Adrenal gland (tissue), 12 donors: ENCODE results near the gene CCNY. TPM values are rescaled to one million over a fixed set of nuclear protein-coding genes. Genes with fewer than 3 reads are reported as not detected.

Source experiments
- DNase-seq, 7 donors: peaks; one replicate each; pipeline ENCODE4 v3.0.0-alpha.2; 2019 to 2020
- H3K27ac ChIP-seq, 5 donors: fragments of 200-600 bp; sonication (generic) in 4 of 5; 1 replicate in 3 of 5; 2 replicates in 2 of 5; pipeline versions ENCODE4 v1.5.1 to v1.8.0; 2016 to 2020; ENCODE audit warnings: mild to moderate bottlenecking in 1 of 5
- H3K27me3 ChIP-seq: fragments of 200-600 bp; 2 replicates; pipeline ENCODE4 v1.8.0; 2021
- H3K36me3 ChIP-seq, 2 donors: fragments of 200-600 bp; replicated peaks in 1 of 2; 1 replicate in 1 of 2; 2 replicates in 1 of 2; pipeline versions ENCODE4 v1.5.1 to v1.8.0; 2018 to 2022
- H3K4me1 ChIP-seq, 2 donors: fragments of 200-600 bp; replicated peaks in 1 of 2; 1 replicate in 1 of 2; 2 replicates in 1 of 2; pipeline versions ENCODE4 v1.5.1 to v1.8.0; 2018 to 2021
- H3K4me3 ChIP-seq, 4 donors: fragments of 200-600 bp; sonication (generic) in 3 of 4; one replicate each; pipeline ENCODE4 v1.5.1; 2016 to 2018
- H3K9me3 ChIP-seq, 3 donors: fragments of 200-600 bp; sonication (generic) in 1 of 3; replicated peaks in 1 of 3; 1 replicate in 2 of 3; 2 replicates in 1 of 3; pipeline versions ENCODE4 v1.5.1 to v1.8.0; 2016 to 2021
- POLR2A ChIP-seq, 2 donors: fragments of 450-650 bp; IDR thresholded peaks; one replicate each; pipeline ENCODE4 v1.6.1; 2017; ENCODE audit warnings: antibody characterized with exemption in 2 of 2, mild to moderate bottlenecking in 2 of 2, moderate library complexity in 1 of 2
- WGBS, 4 donors: extraction: QIAGEN DNeasy Blood & Tissue Kit in 2 of 4; methylation state at CpG; one replicate each; pipeline versions ENCODE4 v1.1.5 to v1.1.7; 2013 to 2017; 5-methylcytosine and 5-hydroxymethylcytosine counted together
- intact Hi-C, 2 donors: fragments of 100-400 bp; cut with DNase I; formaldehyde crosslinking; loops; one replicate each; pipeline versions ENCODE4 v1.14.1 to v1.15.0; 2022 to 2023
- polyA plus RNA-seq, 3 donors: library from polyadenylated mRNA; stranded (reverse); fragments of 200-250 nt in 2 of 3; fragments of 350-450 nt in 1 of 3; fragmentation: Illumina TruSeq in 1 of 3; extraction: RNeasy Lipid Tissue Mini Kit (QIAGEN cat#74804) in 1 of 3; gene quantifications; one replicate each; pipeline ENCODE4 v1.2.3, GENCODE V29; 2013 to 2014
- total RNA-seq, 9 donors: library from RNA; depleted of rRNA in 4 of 9; stranded (reverse); fragments of >200 nt in 4 of 9; fragments of 120-200 nt in 1 of 9; fragmentation: NEBNext Ultra II Directional in 1 of 9; extraction: Animal tissue kit (Norgen Biotek cat#: 25700) in 1 of 9; gene quantifications; one replicate each; pipeline versions ENCODE4 v1.1.0 to v1.2.4, GENCODE V29; 2013 to 2023
- TF ChIP-seq, protein P1 (sequence below), 6 experiments: fragments of 450-650 bp in 4 of 6; fragments of 200-600 bp in 2 of 6; sonication (generic) in 1 of 6; IDR thresholded peaks; 1 replicate in 5 of 6; 2 replicates in 1 of 6; pipeline versions ENCODE4 v1.5.1 to v1.8.0; 2016 to 2021; ENCODE audit warnings: antibody characterized with exemption in 6 of 6, mild to moderate bottlenecking in 2 of 6, moderate library complexity in 1 of 6
- donor health status: healthy with polysubstance abuse.
- donor health status: Bipolar disorder and iron deficiency.
- donor health status: DM: yes; HTN: yes; CAD: no.
- donor health status: DM: no; HTN: no; CAD: no.
- donor health status: DM: no; HTN: no; CAD: no.
- donor health status: DM: yes; HTN: yes; CAD: no.

CCNY gene
- total and polyA plus RNA-seq, 12 donors = 18.3 to 87.0 (median 45.2) TPM

DNA sequence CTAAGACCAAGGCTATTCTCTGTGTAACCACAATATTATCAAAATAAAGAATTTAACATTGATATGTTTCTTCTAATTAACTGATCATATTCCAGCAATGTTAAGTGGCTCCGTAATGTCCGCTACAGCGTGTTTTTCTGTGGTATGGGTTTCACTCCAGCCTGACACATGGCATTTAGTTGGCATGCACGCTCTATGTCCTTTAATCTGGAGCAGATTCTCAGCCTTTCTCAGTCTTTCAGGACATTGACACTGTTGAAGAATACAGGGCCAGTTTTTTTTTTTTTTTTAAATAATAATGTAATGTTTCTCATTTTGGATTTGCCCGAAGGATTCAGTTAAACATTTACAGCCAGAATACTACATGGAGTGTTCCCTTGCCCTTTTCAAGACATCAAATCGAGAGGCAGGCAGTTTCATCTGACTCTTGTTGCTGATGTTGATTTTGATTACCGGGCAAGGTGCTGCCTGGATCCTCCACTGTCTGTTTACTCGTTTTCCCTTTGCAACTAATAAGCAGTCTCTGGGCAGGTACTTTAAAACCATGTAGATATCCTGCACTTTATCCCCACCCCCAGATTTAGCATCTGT is 171.3 kb downstream of the CCNY start:
- Histone ChIP-seq H3K27me3 (no peaks in the 10 kb centered on the region), H3K4me1 (no peaks in the 10 kb centered on the region), H3K36me3 (no peaks in the 10 kb centered on the region), H3K27ac (no peak overlapping the region), H3K9me3 (no peaks in the 10 kb centered on the region), H3K4me3 (no peak overlapping the region)
- intact Hi-C loops = no loop called here
- TF ChIP-seq, protein P1, sequence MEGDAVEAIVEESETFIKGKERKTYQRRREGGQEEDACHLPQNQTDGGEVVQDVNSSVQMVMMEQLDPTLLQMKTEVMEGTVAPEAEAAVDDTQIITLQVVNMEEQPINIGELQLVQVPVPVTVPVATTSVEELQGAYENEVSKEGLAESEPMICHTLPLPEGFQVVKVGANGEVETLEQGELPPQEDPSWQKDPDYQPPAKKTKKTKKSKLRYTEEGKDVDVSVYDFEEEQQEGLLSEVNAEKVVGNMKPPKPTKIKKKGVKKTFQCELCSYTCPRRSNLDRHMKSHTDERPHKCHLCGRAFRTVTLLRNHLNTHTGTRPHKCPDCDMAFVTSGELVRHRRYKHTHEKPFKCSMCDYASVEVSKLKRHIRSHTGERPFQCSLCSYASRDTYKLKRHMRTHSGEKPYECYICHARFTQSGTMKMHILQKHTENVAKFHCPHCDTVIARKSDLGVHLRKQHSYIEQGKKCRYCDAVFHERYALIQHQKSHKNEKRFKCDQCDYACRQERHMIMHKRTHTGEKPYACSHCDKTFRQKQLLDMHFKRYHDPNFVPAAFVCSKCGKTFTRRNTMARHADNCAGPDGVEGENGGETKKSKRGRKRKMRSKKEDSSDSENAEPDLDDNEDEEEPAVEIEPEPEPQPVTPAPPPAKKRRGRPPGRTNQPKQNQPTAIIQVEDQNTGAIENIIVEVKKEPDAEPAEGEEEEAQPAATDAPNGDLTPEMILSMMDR (IDR thresholded peaks at IDR 0.05) = no peak
- no peak for TF ChIP-seq POLR2A (IDR thresholded peaks at IDR 0.05)
- DNase-seq = no peak
- WGBS, 4 donors = 95 to 97% (median 96%) methylated on average over 8 of the region's 8 CpGs

DNA sequence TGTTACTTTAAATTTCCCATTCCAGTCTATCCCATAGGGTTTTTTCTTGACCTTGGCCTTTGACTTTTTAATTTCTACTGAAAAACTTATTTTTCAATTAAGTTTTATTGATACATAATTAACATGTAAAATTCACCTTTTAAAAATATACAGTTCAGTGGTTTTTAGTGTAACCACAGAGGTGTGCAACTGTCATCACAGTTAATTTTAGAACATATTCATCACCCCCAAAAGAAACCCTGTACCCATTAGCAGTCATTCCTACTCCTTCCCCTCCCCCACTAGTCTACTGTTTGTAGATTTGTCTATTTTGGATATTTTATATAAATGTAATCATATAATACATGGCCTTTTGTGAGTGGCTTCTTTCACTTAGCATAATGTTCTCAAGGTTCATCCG is 172.3 kb downstream of the CCNY start:
- Histone ChIP-seq H3K9me3 (no peaks in the 10 kb centered on the region), H3K4me1 (no peaks in the 10 kb centered on the region), H3K27ac (no peak overlapping the region), H3K4me3 (no peak overlapping the region), H3K27me3 (no peaks in the 10 kb centered on the region), H3K36me3 (no peaks in the 10 kb centered on the region)
- 86 to 90% (median 88%) methylated on average over 1 of the region's 1 CpG for WGBS, 4 donors
- intact Hi-C loops = no loop called here
- TF ChIP-seq, protein P1 (IDR thresholded peaks at IDR 0.05) = no peak
- TF ChIP-seq POLR2A (IDR thresholded peaks at IDR 0.05) = no peak
- DNase-seq = no peak

- no peak for DNase-seq
- H3K4me1 ChIP-seq = peaks cover 0 to under 1% of the 10 kb centered on the region in 2 donors
- H3K4me3 ChIP-seq = no peak overlapping the region
- 91 to 98% (median 96%) methylated on average over 7 to 8 of the region's 8 CpGs for WGBS, 4 donors
- H3K27me3 ChIP-seq = no peaks in the 10 kb centered on the region
- H3K36me3 ChIP-seq = no peaks in the 10 kb centered on the region
- TF ChIP-seq POLR2A (IDR thresholded peaks at IDR 0.05) = no peak
- TF ChIP-seq, protein P1 (IDR thresholded peaks at IDR 0.05) = no peak
- intact Hi-C loops = no loop called here
- H3K27ac ChIP-seq = no peak overlapping the region
- H3K9me3 ChIP-seq = no peaks in the 10 kb centered on the region
These were observed 174.6 kb downstream of the CCNY start for GRCh38 chr10:35510891-35511290.

DNA sequence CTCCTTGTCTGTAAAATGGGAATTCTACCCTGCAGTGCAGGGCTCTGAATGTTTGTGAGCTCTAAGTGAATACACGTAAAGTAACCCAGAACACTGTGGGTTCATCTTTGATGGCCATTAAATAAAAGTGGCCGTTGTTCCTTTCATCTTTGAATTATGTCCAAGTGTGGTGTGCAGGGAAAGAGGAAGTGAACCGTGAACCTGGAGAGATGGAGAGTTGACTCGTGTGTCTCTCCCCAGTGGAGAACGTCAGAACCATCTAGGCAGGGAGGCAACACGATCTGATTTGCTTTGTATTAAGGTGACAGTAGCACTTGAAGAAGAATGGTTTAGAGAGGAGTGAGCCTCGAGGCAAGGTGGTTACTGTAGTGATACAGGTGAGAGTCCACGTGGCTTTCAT is 175.3 kb downstream of the CCNY start:
- Histone ChIP-seq H3K27ac (no peak overlapping the region), H3K4me3 (no peak overlapping the region), H3K9me3 (no peaks in the 10 kb centered on the region), H3K27me3 (no peaks in the 10 kb centered on the region), H3K36me3 (no peaks in the 10 kb centered on the region), H3K4me1 (peaks cover 0 to 3% of the 10 kb centered on the region in 2 donors)
- intact Hi-C loops = no loop called here
- WGBS, 4 donors = 84 to 88% (median 86%) methylated on average over 8 of the region's 8 CpGs
- no peak for DNase-seq
- no peak for TF ChIP-seq POLR2A (IDR thresholded peaks at IDR 0.05)
- TF ChIP-seq, protein P1 (IDR thresholded peaks at IDR 0.05) = no peak
